ENCODE measurements around the gene TMEM179. TPM values are rescaled to one million over a fixed set of nuclear protein-coding genes. Genes with fewer than 3 reads are reported as not detected.

The TMEM179 gene
- total RNA-seq, 2 donors from 2014 or later: 8.2 to 15.7 TPM

GRCh38 chr14:104559804-104560585, 44.6 kb downstream of the TMEM179 start:
- H3K27ac Mint-ChIP-seq: no peak overlapping the region
- H3K4me3 Mint-ChIP-seq: no peak overlapping the region
- Histone ChIP-seq H3K36me3 (ENCODE audit: control insufficient read depth, insufficient read depth, low read length) (no peaks in the 10 kb centered on the region), H3K27ac (ENCODE audit: low read depth, low read length) (no peak overlapping the region), H3K27me3 (ENCODE audit: control insufficient read depth, insufficient read depth, low read length, poor library complexity, severe bottlenecking) (no peaks in the 10 kb centered on the region), H3K4me3 (ENCODE audit: low read length) (no peak overlapping the region), H3K9me3 (ENCODE audit: control insufficient read depth, low read length) (no peaks in the 10 kb centered on the region), H3K9ac (ENCODE audit: extremely low read depth, low read length, poor library complexity, severe bottlenecking) (no peak overlapping the region), H3K4me1 (ENCODE audit: control insufficient read depth, insufficient read depth, low read length) (peaks cover 2% of the 10 kb centered on the region)
- H3K9me3 Mint-ChIP-seq: no peaks in the 10 kb centered on the region
- no peaks in the 10 kb centered on the region for H3K4me1 Mint-ChIP-seq
- no peaks in the 10 kb centered on the region for H3K36me3 Mint-ChIP-seq (ENCODE audit: low read depth)
- peak; percentile 35 for DNase-seq
- TF ChIP-seq CTCF (conservative IDR thresholded peaks at IDR 0.05): no peak
- 92 to 93% methylated on average over 13 to 21 of the region's 21 CpGs for WGBS, 2 experiments (ENCODE audit: insufficient coverage in 1 of 2, insufficient read length in 1 of 2)
- no peaks in the 10 kb centered on the region for H3K27me3 Mint-ChIP-seq (ENCODE audit: insufficient read depth)

GRCh38 chr14:104559028-104559803, 45.4 kb downstream of the TMEM179 start:
- Mint-ChIP-seq H3K27ac (no peak overlapping the region), H3K36me3 (ENCODE audit: low read depth) (no peaks in the 10 kb centered on the region), H3K9me3 (no peaks in the 10 kb centered on the region), H3K4me3 (no peak overlapping the region), H3K4me1 (no peaks in the 10 kb centered on the region), H3K27me3 (ENCODE audit: insufficient read depth) (no peaks in the 10 kb centered on the region)
- no peaks in the 10 kb centered on the region for H3K36me3 ChIP-seq (ENCODE audit: control insufficient read depth, insufficient read depth, low read length)
- WGBS, 2 experiments (ENCODE audit: insufficient coverage in 1 of 2, insufficient read length in 1 of 2): 87 to 97% methylated on average over 10 to 15 of the region's 15 CpGs
- no peaks in the 10 kb centered on the region for H3K27me3 ChIP-seq (ENCODE audit: control insufficient read depth, insufficient read depth, low read length, poor library complexity, severe bottlenecking)
- H3K4me1 ChIP-seq (ENCODE audit: control insufficient read depth, insufficient read depth, low read length): peaks cover 2% of the 10 kb centered on the region
- DNase-seq: peak; percentile 30
- H3K4me3 ChIP-seq (ENCODE audit: low read length): no peak overlapping the region
- no peaks in the 10 kb centered on the region for H3K9me3 ChIP-seq (ENCODE audit: control insufficient read depth, low read length)
- no peak overlapping the region for H3K27ac ChIP-seq (ENCODE audit: low read depth, low read length)
- no peak overlapping the region for H3K9ac ChIP-seq (ENCODE audit: extremely low read depth, low read length, poor library complexity, severe bottlenecking)
- no peak for TF ChIP-seq CTCF (conservative IDR thresholded peaks at IDR 0.05)

- H3K27me3 Mint-ChIP-seq (ENCODE audit: insufficient read depth): no peaks in the 10 kb centered on the region
- no peaks in the 10 kb centered on the region for H3K4me1 ChIP-seq (ENCODE audit: control insufficient read depth, insufficient read depth, low read length)
- no peaks in the 10 kb centered on the region for H3K9me3 Mint-ChIP-seq
- DNase-seq: no peak
- no peak overlapping the region for H3K27ac ChIP-seq (ENCODE audit: low read depth, low read length)
- WGBS, 2 experiments (ENCODE audit: insufficient coverage in 1 of 2, insufficient read length in 1 of 2): 90 to 99% methylated on average over 10 to 16 of the region's 16 CpGs
- no peaks in the 10 kb centered on the region for H3K36me3 ChIP-seq (ENCODE audit: control insufficient read depth, insufficient read depth, low read length)
- H3K4me1 Mint-ChIP-seq: no peaks in the 10 kb centered on the region
- no peaks in the 10 kb centered on the region for H3K27me3 ChIP-seq (ENCODE audit: control insufficient read depth, insufficient read depth, low read length, poor library complexity, severe bottlenecking)
- H3K9ac ChIP-seq (ENCODE audit: extremely low read depth, low read length, poor library complexity, severe bottlenecking): no peak overlapping the region
- H3K4me3 ChIP-seq (ENCODE audit: low read length): no peak overlapping the region
- H3K9me3 ChIP-seq (ENCODE audit: control insufficient read depth, low read length): no peaks in the 10 kb centered on the region
- no peak for TF ChIP-seq CTCF (conservative IDR thresholded peaks at IDR 0.05)
- H3K4me3 Mint-ChIP-seq: no peak overlapping the region
- H3K36me3 Mint-ChIP-seq (ENCODE audit: low read depth): no peaks in the 10 kb centered on the region
- no peak overlapping the region for H3K27ac Mint-ChIP-seq
These were observed 46.1 kb downstream of the TMEM179 start for GRCh38 chr14:104558231-104559027.
